Psoas muscle (tissue), 8 donors: Measurements from ENCODE around the gene MAST4. TPM values are rescaled to one million over a fixed set of nuclear protein-coding genes. Genes with fewer than 3 reads are reported as not detected.
"Not testable (repeated sequence)": the region's sequence is repeated elsewhere in the genome, so short reads cannot be mapped to it uniquely, and the experiment has no call there.

Source experiments
- ATAC-seq, 4 donors: fragments of 200-7000 bp; cut with Tn5 transposase; one replicate each; pipeline ENCODE4 v1.9.1; 2020; ENCODE audit warnings: moderate library complexity in 3 of 4, mild to moderate bottlenecking in 2 of 4
- DNase-seq, 2 donors: peaks; one replicate each; pipeline ENCODE4 v3.0.0-alpha.2; 2020
- H3K27ac ChIP-seq: fragments of 200-600 bp; one replicate; pipeline ENCODE4 v1.8.0; 2022
- H3K27me3 ChIP-seq, 3 donors: fragments of 200-600 bp in 1 of 3; one replicate each; pipeline versions ENCODE4 v1.6.1 to v1.8.0; 2013 to 2022; ENCODE audit warnings: low read length in 2 of 3, mild to moderate bottlenecking in 2 of 3, moderate library complexity in 1 of 3; ENCODE audit not compliant: insufficient read depth in 3 of 3
- H3K36me3 ChIP-seq, 2 donors: fragments of 200-600 bp in 1 of 2; one replicate each; pipeline versions ENCODE4 v1.6.1 to v1.8.0; 2013 to 2022; ENCODE audit warnings: low read depth in 1 of 2, mild to moderate bottlenecking in 1 of 2, moderate library complexity in 1 of 2; ENCODE audit not compliant: insufficient read depth in 1 of 2
- H3K4me1 ChIP-seq: fragments of 200-600 bp; one replicate; pipeline ENCODE4 v1.8.0; 2022
- H3K4me3 ChIP-seq: fragments of 200-600 bp; one replicate; pipeline ENCODE4 v1.8.0; 2022; ENCODE audit warnings: mild to moderate bottlenecking
- H3K9me3 ChIP-seq: fragments of 200-600 bp; one replicate; pipeline ENCODE4 v1.8.0; 2022
- WGBS, 3 donors: extraction: QIAGEN DNeasy Blood & Tissue Kit; methylation state at CpG; one replicate each; pipeline versions ENCODE4 v1.1.6 to v1.1.7; 2013; 5-methylcytosine and 5-hydroxymethylcytosine counted together
- intact Hi-C, 2 donors: fragments of 100-400 bp; cut with DNase I; formaldehyde crosslinking; loops; one replicate each; pipeline versions ENCODE4 v1.11.0 to v1.14.2; 2022
- polyA plus RNA-seq, 3 donors: library from polyadenylated mRNA; stranded (reverse); fragments of 200-250 nt; gene quantifications; one replicate each; pipeline ENCODE4 v1.2.3, GENCODE V29; 2013
- total RNA-seq, 4 donors: library from RNA; stranded (reverse); fragmentation: NEBNext Ultra II Directional in 2 of 4; extraction: Animal tissue kit (Norgen Biotek cat#: 25700) in 2 of 4; gene quantifications; one replicate each; pipeline versions ENCODE4 v1.2.1 to v1.2.4, GENCODE V29; 2021 to 2023
- TF ChIP-seq, protein P1 (sequence below): fragments of 200-600 bp; IDR thresholded peaks from one replicate; pipeline ENCODE4 v1.8.0; 2022; ENCODE audit warnings: antibody characterized with exemption
- donor health status: healthy with polysubstance abuse.
- donor health status: DM: no; HTN: no; CAD: no; lungs with moderate emphysema.
- donor health status: Bipolar disorder and iron deficiency.
- donor health status: healthy.
- donor health status: DM: yes; HTN: yes; CAD: no.
- donor health status: DM: no; HTN: no; CAD: no.
- donor health status: DM: no; HTN: no; CAD: no.
- donor health status: DM: yes; HTN: yes; CAD: no.

MAST4 gene
- total and polyA plus RNA-seq, 7 donors: 3.2 to 123 (median 12.1) TPM

DNA sequence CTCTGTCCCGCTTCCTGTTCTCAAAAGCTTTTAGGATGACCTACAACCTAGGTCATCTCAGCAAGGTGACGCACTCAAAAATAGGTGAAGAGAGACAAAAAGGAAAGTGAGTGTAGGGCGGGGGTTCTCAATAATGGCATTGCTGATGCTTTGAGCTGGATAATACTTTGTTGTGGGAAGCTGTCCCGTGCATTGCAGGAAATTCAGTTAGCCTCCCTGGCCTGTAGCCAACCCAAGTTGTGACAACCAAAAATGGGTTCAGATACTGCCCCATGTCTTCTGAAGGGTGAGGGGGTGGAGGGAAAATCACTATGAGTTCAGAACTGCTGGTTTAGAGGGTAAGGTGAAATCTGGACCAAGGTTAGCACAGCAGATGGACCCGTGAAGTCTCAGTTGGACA, 151.4 kb downstream of the MAST4 start:
- ATAC-seq: no peak
- WGBS, 3 donors: 71 to 76% (median 72%) methylated on average over 5 of the region's 5 CpGs
- H3K27ac ChIP-seq: no peak overlapping the region
- no peak for DNase-seq
- no peaks in the 10 kb centered on the region for H3K4me1 ChIP-seq
- no peaks in the 10 kb centered on the region for H3K36me3 ChIP-seq
- intact Hi-C loops: no loop called here
- H3K9me3 ChIP-seq: no peaks in the 10 kb centered on the region
- TF ChIP-seq, protein P1, sequence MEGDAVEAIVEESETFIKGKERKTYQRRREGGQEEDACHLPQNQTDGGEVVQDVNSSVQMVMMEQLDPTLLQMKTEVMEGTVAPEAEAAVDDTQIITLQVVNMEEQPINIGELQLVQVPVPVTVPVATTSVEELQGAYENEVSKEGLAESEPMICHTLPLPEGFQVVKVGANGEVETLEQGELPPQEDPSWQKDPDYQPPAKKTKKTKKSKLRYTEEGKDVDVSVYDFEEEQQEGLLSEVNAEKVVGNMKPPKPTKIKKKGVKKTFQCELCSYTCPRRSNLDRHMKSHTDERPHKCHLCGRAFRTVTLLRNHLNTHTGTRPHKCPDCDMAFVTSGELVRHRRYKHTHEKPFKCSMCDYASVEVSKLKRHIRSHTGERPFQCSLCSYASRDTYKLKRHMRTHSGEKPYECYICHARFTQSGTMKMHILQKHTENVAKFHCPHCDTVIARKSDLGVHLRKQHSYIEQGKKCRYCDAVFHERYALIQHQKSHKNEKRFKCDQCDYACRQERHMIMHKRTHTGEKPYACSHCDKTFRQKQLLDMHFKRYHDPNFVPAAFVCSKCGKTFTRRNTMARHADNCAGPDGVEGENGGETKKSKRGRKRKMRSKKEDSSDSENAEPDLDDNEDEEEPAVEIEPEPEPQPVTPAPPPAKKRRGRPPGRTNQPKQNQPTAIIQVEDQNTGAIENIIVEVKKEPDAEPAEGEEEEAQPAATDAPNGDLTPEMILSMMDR: no peak
- no peaks in the 10 kb centered on the region for H3K27me3 ChIP-seq
- H3K4me3 ChIP-seq: no peak overlapping the region

DNA sequence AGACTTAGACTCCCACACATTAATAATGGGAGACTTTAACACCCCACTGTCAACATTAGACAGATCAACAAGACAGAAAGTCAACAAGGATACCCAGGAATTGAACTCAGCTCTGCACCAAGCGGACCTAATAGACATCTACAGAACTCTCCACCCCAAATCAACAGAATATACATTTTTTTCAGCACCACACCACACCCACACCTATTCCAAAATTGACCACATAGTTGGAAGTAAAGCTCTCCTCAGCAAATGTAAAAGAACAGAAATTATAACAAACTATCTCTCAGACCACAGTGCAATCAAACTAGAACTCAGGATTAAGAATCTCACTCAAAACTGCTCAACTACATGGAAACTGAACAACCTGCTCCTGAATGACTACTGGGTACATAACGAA, 156.5 kb downstream of the MAST4 start:
- H3K9me3 ChIP-seq, ATAC-seq, H3K36me3 ChIP-seq, H3K4me3 ChIP-seq, H3K4me1 ChIP-seq, DNase-seq, H3K27ac ChIP-seq, H3K27me3 ChIP-seq, intact Hi-C loops: not testable (repeated sequence)
- WGBS, 3 donors: 20 to 86% methylated on average over 1 of the region's 2 CpGs; no CpG with 5 or more reads in 1 of the 3 donors

DNA sequence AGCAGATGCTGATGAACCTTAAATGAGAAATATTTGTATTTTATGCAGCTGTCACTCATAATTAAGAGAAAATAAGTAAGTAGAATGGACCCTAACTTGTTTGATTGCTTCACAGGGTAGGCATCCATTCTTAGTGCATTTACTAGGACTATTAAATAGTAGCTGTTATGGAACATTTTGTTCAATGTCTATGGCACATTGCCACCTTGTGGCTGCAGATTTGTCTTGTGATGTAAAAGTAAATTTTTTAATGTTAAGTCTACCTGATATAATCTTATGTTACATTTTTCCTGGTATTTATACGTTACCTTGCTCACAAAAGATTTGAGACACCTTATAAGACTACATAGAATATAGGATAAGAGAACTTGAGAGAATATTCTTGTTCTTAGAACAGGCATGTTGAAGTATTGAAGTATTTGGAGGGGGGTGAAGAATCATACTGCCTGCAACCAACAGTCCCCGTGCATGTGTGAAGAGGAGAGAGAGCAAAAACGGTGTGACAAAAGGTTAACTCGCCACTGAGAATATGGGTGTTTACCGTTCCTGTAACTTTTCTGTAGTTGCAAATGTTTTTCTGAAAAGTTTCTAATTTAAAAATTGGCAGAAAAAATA, 161.1 kb downstream of the MAST4 start:
- intact Hi-C loops: loop anchor here (5.0 kb wide), 1 partner anchor 450 kb away; no protein-coding TSS in a partner anchor
- TF ChIP-seq, protein P1: peak; percentile 37
- Histone ChIP-seq H3K27me3 (peaks cover 0 to 3% (median 0%) of the 10 kb centered on the region in 3 donors), H3K36me3 (no peaks in the 10 kb centered on the region), H3K4me3 (no peak overlapping the region), H3K4me1 (no peaks in the 10 kb centered on the region), H3K27ac (no peak overlapping the region), H3K9me3 (no peaks in the 10 kb centered on the region)
- ATAC-seq (no peak), DNase-seq (no peak)
- 31 to 35% (median 33%) methylated on average over 5 of the region's 5 CpGs for WGBS, 3 donors

DNA sequence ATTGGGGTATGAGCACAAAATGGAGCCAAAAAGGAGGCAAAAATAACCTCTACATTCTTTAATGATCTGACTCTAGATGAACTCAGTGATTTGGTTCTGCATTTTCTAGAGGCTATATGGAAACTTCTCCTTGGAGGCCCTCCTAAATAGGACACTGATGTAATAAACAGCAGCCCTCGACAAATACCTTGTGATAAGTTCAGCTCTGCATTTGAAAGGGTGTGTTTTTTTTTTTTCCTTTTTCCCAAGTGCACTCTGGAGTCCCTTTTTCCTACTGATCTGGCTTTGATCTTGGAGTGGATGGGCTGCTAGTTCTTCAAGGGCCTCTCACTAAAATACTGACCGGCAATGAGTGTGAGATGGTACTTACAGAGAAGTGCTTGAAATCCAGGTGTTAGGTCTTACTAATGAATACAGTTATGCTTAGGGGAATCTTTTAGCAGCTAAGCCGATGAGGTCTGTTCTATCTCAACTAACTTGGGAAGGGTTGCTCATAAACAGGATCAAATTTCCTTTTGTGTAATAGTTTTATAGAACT, 161.7 kb downstream of the MAST4 start:
- Histone ChIP-seq H3K4me1 (no peaks in the 10 kb centered on the region), H3K4me3 (no peak overlapping the region), H3K27ac (no peak overlapping the region), H3K36me3 (no peaks in the 10 kb centered on the region), H3K9me3 (no peaks in the 10 kb centered on the region), H3K27me3 (peaks cover 0 to 3% (median 0%) of the 10 kb centered on the region in 3 donors)
- no peak for DNase-seq
- TF ChIP-seq, protein P1: no peak
- no peak for ATAC-seq
- intact Hi-C loops: loop anchor here (5.0 kb wide), 1 partner anchor 451 kb away; no protein-coding TSS in a partner anchor
- WGBS, 3 donors: 61 to 68% (median 62%) methylated on average over 3 of the region's 3 CpGs

DNA sequence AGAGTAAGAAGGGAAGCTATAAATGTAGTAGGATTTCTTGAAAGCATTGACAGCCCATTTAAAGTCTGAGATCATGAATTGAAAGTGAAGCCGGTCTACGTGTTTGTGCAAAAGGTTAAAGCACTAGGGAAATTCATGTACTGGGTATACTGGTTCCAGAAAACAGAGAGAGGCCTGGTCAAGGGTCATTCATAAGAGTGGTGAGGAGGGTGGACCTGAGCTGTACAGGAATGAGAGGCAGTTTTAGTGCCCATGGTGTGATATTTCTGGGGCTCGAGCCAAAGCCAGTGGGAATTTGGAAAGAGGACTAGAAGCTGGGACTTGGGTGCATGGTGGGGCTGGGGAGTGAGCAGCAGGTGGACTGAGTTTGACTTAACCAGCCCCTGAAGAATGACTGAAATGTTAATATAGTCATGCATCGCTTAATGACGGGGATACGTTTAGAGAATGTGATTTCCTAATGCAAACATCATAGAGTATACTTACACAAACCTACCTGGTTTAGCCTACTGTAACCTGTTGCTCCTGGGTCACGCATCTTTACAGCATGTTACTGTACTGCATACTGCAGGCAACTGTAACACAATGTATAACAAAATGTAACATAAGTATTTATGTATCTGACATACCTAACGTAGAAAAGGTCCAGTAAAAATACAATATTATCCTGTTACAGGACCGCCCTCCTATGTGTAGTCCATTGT, 173.0 kb downstream of the MAST4 start:
- no peaks in the 10 kb centered on the region for H3K4me1 ChIP-seq
- intact Hi-C loops: no loop called here
- 84 to 88% (median 84%) methylated on average over 9 of the region's 9 CpGs for WGBS, 3 donors

More for the DNA sequence above, 173.0 kb downstream of the MAST4 start:
- DNase-seq (no peak), ATAC-seq (no peak)
- TF ChIP-seq, protein P1: no peak
- H3K36me3 ChIP-seq: no peaks in the 10 kb centered on the region
- no peak overlapping the region for H3K4me3 ChIP-seq
- H3K27ac ChIP-seq: no peak overlapping the region
- no peaks in the 10 kb centered on the region for H3K9me3 ChIP-seq
- no peaks in the 10 kb centered on the region for H3K27me3 ChIP-seq
